ENCODE results near the gene KLHL3.

Gene KLHL3

GRCh38 chr5:137611011-137611580 is 124.8 kb downstream of the KLHL3 start:
- DNase-seq (ENCODE audit: low read depth), result no peak

- DNase-seq (ENCODE audit: low read depth), result no peak
Observed at GRCh38 chr5:137610598-137610997, 125.3 kb downstream of the KLHL3 start.

- DNase-seq (ENCODE audit: low read depth), result no peak
Observed at GRCh38 chr5:137609127-137609526, 126.8 kb downstream of the KLHL3 start.

DNA sequence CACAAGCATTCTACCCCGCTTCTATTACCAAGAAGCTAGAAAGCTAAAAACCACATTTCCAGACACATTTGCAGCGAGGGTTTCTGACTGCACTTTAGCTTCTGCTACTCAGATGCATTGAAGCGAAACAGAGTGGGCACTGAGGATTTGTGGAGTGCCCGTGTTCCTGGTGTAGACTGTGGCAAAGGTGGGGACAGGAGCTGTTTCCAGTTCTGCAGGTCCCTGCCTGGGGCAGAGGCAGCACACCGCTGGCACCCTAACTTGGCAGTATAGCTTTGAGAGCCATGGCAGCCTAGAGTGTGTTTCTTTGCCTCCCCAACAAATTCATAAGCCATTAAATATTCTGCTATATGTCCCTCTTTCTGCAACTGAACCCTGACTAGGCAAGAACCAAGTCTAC is 128.1 kb downstream of the KLHL3 start:
- no peak for DNase-seq (ENCODE audit: low read depth)

- DNase-seq (ENCODE audit: low read depth), result no peak
Observed at GRCh38 chr5:137606401-137606800, 129.5 kb downstream of the KLHL3 start.

- DNase-seq (ENCODE audit: low read depth), result no peak
Observed at GRCh38 chr5:137605411-137605810, 130.5 kb downstream of the KLHL3 start.

DNA sequence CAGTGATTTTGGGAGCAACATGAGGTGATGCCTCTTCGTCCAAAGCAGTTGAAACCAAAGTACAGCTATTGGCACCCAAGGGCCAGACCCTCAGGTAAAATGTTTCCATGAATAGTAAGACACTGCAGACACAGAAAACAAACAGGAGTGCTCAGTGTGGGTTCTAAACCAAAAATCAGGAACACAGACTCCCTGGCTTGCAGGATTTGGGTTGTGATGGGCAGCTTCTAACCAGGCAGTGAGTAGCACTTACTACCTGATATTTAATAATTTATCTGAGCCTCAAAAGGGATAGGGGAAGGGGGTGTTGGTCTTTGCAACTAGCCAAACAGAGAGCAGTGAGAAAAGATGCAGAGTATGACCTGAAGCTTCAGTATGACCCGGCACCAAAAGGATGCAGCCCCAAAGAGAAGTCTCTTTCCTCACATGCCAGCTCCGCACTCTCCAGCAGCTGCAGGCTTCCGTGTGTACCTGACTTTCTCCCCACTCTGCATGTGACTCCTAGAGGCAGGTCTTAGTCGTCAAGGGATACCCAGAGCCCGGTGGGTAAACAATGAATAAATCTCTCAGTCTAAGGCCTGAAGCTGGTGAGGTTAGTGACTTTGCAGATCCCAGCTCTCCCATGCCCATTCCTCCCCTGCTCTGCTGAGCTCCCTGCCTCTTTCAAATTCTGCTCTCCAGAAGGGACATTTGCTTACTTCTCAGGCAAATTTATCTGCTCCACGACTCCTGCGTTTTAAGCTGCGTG is 131.4 kb downstream of the KLHL3 start:
- DNase-seq (ENCODE audit: low read depth), result no peak

- DNase-seq (ENCODE audit: low read depth), result no peak
Observed at GRCh38 chr5:137603891-137604290, 132.0 kb downstream of the KLHL3 start.

GRCh38 chr5:137603356-137603755 is 132.5 kb downstream of the KLHL3 start:
- DNase-seq (ENCODE audit: low read depth), result no peak

DNA sequence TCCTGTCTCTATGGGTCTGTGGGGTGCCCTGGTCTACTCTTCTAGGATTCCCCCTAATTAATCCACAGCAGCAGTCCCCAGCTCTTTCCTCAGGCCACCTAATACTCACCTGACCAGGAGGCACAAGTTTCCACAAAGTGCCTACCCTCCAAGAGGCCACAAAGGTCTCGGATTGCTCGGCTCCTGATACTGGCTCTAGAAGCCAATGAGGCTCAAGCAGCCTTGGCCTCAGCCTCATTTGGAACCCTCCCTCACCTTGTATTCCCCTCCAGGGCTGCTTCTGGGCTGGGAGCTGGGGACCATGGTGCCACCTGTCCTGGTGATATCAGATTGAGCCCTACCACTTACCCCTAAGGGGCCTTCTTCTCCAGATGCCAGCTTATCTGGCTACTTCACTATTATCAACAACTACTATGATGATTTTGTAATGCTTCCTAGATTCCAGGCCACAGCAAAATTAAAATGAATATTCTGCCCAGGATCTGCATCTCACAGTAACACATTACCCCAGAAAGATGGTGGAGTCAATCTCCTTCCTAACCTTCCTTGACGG is 133.1 kb downstream of the KLHL3 start:
- DNase-seq (ENCODE audit: low read depth), result no peak

GRCh38 chr5:137600721-137601360 is 135.0 kb downstream of the KLHL3 start:
- DNase-seq (ENCODE audit: low read depth), result no peak

DNA sequence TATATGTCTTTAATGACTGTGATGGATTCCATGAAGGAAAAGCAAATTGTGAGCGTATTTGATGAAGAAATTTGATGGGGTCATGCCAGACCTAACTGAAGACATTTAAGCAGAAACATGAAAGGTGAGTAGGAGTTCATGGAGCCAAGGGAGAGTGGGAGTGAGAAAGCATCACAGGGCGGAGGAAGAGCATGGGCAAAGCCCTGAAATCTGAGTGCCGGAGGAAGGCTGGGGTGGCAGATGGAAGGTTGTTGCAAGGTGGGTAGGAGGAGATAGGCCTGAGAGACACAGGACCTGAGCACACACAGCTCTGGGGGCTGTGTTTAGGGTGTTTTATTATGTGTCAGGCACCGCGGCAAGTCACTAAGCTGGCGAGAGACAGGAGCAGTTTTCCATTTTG is 136.4 kb downstream of the KLHL3 start:
- DNase-seq (ENCODE audit: low read depth), result no peak

GRCh38 chr5:137598399-137598798 is 137.5 kb downstream of the KLHL3 start:
- DNase-seq (ENCODE audit: low read depth), result no peak

- DNase-seq (ENCODE audit: low read depth), result no peak
Observed at GRCh38 chr5:137596941-137597340, 138.9 kb downstream of the KLHL3 start.

- no peak for DNase-seq (ENCODE audit: low read depth)
Observed at GRCh38 chr5:137595396-137596079, 140.4 kb downstream of the KLHL3 start.

- no peak for DNase-seq (ENCODE audit: low read depth)
Observed at GRCh38 chr5:137594717-137595116, 141.2 kb downstream of the KLHL3 start.

DNA sequence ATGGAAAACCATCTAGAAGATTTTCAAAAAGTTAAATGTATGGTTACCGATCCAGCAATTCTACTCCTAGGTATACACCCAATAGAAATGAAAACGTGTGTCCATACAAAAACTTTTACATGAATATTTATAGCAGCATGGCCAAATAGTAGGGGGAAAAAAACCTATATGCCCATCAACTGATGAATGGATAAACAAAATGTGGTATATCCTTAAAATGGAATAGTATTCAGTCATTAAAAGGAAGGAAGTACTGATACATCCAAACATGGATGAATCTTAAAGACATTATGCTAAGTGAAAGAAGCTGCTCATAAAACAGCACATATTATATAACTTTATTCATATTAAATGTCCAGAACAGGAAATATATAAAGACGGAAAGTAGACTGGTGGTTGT is 143.6 kb downstream of the KLHL3 start:
- DNase-seq (ENCODE audit: low read depth), result no peak

DNA sequence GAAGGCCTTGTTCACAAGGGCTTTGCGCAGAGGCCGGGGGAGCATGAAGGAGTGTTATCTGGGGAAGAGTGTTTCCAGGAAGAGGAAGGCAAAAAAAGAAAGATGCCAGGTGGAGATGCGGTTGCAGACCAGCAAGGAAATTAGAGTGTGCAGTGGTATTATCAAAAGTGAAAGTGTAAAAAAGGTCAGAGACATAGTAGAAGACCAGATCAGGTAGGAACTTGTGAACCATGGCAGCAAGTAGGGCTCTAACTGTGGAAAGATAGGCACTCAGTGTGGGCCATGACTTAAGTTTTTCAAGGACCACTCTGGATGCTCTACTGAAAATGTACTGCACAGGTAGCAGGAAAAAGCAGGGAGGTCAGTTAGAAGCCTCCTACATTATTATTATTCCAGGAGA is 146.7 kb downstream of the KLHL3 start:
- DNase-seq (ENCODE audit: low read depth), result no peak

GRCh38 chr5:137587919-137588318 is 148.0 kb downstream of the KLHL3 start:
- no peak for DNase-seq (ENCODE audit: low read depth)

DNA sequence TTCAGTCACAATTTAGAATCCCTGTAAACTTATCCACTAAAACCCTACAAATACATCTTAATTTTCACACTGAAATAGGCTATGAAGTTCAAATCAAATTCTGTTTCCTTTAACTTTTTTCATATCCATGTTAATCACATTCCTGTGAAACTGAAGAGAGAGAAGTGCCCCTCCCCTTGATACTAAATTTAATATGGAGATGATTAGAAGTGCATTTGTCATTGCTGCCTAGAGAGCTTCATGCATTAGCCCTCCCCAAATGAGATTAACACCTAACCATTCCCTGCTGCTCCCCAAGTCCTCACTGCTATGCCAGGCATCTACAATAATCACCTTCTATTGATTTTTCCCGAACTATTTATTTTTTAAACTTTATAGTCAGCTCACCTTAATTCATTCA is 151.6 kb downstream of the KLHL3 start:
- no peak for DNase-seq (ENCODE audit: low read depth)

DNA sequence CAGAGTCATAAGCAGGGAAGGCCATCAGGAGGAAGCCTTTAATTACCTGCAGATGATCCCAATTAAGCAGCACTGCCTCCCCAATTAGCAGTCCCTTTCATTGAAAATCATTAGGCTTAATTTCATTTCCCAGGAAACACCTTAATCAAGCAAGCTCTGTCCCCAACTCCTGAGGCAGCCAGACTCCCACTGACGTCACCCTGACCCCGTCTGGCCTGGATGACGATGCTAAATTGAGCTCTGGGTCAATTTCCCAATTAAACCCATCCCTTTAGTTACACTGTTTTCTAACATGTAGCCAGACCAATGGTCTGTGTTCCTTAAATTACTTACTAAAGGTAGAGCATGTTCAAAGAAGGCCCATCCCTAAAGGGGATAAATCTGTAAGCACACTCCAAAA is 152.8 kb downstream of the KLHL3 start:
- no peak for DNase-seq (ENCODE audit: low read depth)

- DNase-seq (ENCODE audit: low read depth), result no peak
Observed at GRCh38 chr5:137582218-137582617, 153.7 kb downstream of the KLHL3 start.

DNA sequence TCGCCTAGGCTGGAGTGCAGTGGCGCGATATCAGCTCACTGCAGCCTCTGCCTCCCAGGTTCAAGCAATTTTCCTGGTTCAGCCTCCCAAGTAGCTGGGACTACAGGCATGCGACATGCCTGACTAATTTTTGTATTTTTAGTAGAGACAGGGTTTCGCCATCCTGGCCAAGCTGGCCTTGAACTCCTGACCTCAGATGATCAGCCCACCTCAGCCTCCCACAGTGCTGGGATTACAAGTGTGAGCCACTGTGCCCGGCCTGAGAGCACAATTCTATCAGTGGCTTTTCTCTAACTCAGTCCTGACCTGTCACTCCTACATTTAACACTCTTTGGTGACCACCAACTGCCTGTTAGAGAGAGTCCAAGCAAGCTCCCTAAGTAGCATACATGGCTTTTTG is 154.1 kb downstream of the KLHL3 start:
- no peak for DNase-seq (ENCODE audit: low read depth)

Measured in stromal cell of bone marrow (primary cell).